ENCODE data around the gene TRIP13.

TRIP13 gene

DNA sequence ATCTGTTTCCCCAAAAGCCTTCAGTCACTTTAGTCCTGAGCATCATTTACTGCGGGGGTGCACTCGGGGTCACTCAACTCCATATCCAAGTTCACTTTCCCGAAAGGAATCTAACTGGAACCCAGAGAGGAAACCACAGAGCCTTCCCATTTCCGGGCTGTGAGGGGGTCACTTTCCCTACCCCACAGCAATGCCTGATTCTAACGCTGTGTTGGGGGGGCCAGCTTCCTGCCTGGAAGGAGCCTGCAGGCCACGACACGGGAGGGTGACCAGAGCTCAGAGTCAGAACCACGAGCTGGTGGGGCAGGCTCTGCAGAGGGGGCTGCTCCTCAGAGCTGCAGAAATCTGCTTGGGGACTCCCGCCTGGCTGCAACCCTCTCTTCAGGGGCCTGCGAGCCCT, 20.4 kb upstream of the TRIP13 start:
- no peak for TF ChIP-seq CTCF (IDR thresholded peaks at IDR 0.05)

- no peak for TF ChIP-seq CTCF (IDR thresholded peaks at IDR 0.05)
Measured at GRCh38 chr5:873328-873727, 19.4 kb upstream of the TRIP13 start.

DNA sequence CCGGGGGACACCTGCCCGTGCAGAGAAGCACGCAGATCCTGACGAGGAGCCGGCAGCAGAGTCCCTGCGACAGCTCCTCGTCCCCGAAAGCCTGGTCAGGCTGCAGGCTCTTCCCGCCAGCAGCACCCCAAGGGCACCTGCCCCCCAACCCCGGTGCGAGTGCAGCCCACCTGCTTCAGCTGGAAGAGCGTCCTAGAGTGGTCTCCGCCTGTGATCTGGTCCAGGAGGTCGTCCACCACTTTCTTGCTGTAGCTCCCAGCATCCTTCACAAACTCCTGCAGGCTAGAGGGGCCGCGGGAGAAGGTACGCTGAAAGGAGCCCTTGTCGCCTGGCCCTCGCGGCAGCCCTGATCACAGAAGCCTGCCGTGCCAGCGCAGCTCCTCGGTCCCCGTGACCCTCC, 16.8 kb upstream of the TRIP13 start:
- no peak for TF ChIP-seq CTCF (IDR thresholded peaks at IDR 0.05)

DNA sequence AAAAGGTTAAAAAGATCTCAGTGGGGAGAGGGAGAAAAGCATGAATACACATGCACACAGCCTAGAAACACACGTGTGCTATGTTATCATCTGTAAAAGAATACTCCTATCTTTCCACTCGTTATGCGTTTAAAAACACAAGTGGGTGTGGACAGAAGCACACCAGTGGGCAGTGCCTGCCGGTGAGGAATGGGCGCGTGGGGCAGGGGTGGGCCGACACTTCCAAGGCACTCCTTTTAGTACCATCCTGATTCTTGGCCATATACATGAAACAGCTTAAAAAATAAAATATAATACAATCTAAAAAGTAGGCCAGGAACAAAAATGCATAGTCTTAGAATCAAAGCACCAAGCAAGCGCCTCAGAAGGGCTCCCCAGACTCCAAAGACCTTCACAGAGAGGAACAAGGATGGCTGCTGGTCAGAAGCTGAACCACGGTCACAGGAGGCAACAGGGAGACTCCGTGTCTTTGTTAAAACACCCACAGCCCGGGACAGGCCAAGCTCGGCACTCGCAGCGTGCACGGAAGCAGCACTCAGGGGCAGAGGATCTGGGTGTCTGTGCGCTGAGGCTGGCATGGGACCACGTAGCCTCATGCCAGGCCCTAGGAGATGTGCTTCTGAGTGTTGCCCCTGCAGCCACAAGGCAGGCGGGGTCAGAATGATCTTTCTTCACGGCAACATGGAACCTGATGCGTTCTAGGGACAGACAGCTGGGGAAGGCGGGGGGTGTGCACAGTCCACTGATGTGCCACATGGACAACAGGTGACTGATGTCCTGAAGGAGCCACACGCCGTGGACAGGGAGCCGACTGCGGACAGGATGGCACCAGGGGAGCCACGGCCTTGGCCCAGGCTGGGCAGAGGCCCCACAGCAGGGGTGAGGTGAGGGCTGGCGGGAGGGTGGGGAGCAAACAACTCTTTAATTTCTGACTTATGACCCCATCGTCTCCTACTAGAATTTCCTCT, 16.0 kb upstream of the TRIP13 start:
- no peak for TF ChIP-seq CTCF (IDR thresholded peaks at IDR 0.05)

DNA sequence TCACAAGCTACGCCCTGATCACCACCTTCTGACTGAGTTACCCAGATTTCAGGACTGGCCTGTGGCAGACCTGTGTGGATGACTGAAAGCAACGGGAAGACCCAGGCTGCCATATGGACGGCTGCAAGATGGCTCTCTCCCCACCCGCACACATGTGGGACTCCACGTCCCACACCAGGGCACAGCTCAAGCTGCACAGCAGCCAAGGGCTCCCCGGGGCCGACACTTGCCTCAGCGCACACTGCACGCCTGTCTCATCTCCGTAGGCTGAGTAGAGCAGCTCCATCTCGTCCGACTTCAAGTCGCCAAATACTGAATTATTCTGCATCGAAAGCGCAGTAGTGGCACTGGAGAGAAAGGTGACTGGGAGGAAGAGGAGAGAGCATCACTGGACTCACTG, 14.6 kb upstream of the TRIP13 start:
- no peak for TF ChIP-seq CTCF (IDR thresholded peaks at IDR 0.05)

- no peak for TF ChIP-seq CTCF (IDR thresholded peaks at IDR 0.05)
Measured at GRCh38 chr5:880816-881550, 11.7 kb upstream of the TRIP13 start.

- TF ChIP-seq CTCF (IDR thresholded peaks at IDR 0.05), result no peak
Measured at GRCh38 chr5:881551-881935, 11.1 kb upstream of the TRIP13 start.
